Gastrocnemius medialis (tissue), 4 donors: Measurements from ENCODE around the gene BEST3. TPM values are rescaled to one million over a fixed set of nuclear protein-coding genes. Genes with fewer than 3 reads are reported as not detected.

Source experiments
- ATAC-seq, 2 donors: fragments of 150-250 bp; one replicate each; pipeline ENCODE4 v1.9.1; 2016
- DNase-seq, 2 donors: peaks; one replicate each; pipeline ENCODE4 v3.0.0-alpha.2; 2019
- H3K27ac ChIP-seq, 4 donors: fragments of 200-600 bp; sonication (generic); 1 replicate in 1 of 4; 2 replicates in 3 of 4; pipeline ENCODE4 v1.5.1; 2016 to 2018; ENCODE audit warnings: mild to moderate bottlenecking in 2 of 4, moderate library complexity in 1 of 4
- H3K27me3 ChIP-seq, 3 donors: fragments of 200-600 bp; sonication (generic) in 2 of 3; 1 replicate in 1 of 3; 2 replicates in 2 of 3; pipeline versions ENCODE4 v1.5.1 to v1.6.0; 2016 to 2019; ENCODE audit warnings: mild to moderate bottlenecking in 1 of 3, moderate library complexity in 1 of 3
- H3K36me3 ChIP-seq, 2 donors: fragments of 200-600 bp; sonication (generic) in 1 of 2; one replicate each; pipeline ENCODE4 v1.5.1; 2017 to 2018
- H3K4me1 ChIP-seq, 2 donors: fragments of 200-600 bp; sonication (generic) in 1 of 2; one replicate each; pipeline ENCODE4 v1.5.1; 2016 to 2017; ENCODE audit warnings: mild to moderate bottlenecking in 2 of 2
- H3K4me3 ChIP-seq, 4 donors: fragments of 200-600 bp; sonication (generic) in 3 of 4; 1 replicate in 1 of 4; 2 replicates in 3 of 4; pipeline ENCODE4 v1.5.1; 2016 to 2019; ENCODE audit warnings: mild to moderate bottlenecking in 2 of 4
- H3K9me3 ChIP-seq, 3 donors: fragments of 200-600 bp; sonication (generic) in 2 of 3; 1 replicate in 1 of 3; 2 replicates in 2 of 3; pipeline ENCODE4 v1.5.1; 2016 to 2019
- CTCF ChIP-seq, 5 experiments: fragments of 450-650 bp in 3 of 5; fragments of 200-600 bp in 2 of 5; sonication (generic) in 2 of 5; IDR thresholded peaks in 4 of 5; conservative IDR thresholded peaks in 1 of 5; 1 replicate in 4 of 5; 2 replicates in 1 of 5; pipeline ENCODE4 v1.5.1; 2016 to 2019; ENCODE audit warnings: antibody characterized with exemption in 5 of 5, mild to moderate bottlenecking in 3 of 5, moderate library complexity in 3 of 5
- POLR2A ChIP-seq, 2 donors: fragments of 450-650 bp; IDR thresholded peaks; one replicate each; pipeline ENCODE4 v1.6.1; 2017; ENCODE audit warnings: antibody characterized with exemption in 2 of 2, mild to moderate bottlenecking in 2 of 2, moderate library complexity in 2 of 2
- in situ Hi-C, 4 donors: fragments of 200-750 bp; cut with MboI; loops; one replicate each; pipeline versions ENCODE4 v1.15.0 to v1.8.0; 2017; ENCODE audit warnings: low sequenced_read_pairs in 4 of 4
- intact Hi-C: fragments of 100-400 bp; cut with DNase I; formaldehyde crosslinking; loops from one replicate; pipeline ENCODE4 v1.15.1; 2023; ENCODE audit warnings: low total_unique reads
- total RNA-seq, 4 donors: library from RNA; depleted of rRNA; stranded (reverse); fragments of >200 nt; gene quantifications; one replicate each; pipeline versions ENCODE4 v1.1.0 to v1.2.3, GENCODE V29; 2016

Gene BEST3
- total RNA-seq, 4 donors from 2014 or later, result 61.8 to 163 (median 119) TPM

GRCh38 chr12:69704357-69704756, 5.3 kb upstream of the BEST3 start:
- TF ChIP-seq CTCF (IDR thresholded peaks at IDR 0.05 in 4 of 5, conservative IDR thresholded peaks at IDR 0.05 in 1 of 5) (no peak), POLR2A (IDR thresholded peaks at IDR 0.05) (no peak)
- ATAC-seq (no peak), DNase-seq (no peak)
- Histone ChIP-seq H3K4me3 (no peak overlapping the region), H3K9me3 (no peaks in the 10 kb centered on the region), H3K27ac (no peak overlapping the region), H3K36me3 (no peaks in the 10 kb centered on the region), H3K27me3 (no peaks in the 10 kb centered on the region), H3K4me1 (peaks cover 0 to 4% of the 10 kb centered on the region in 2 donors)
- in situ Hi-C loops, result no loop called here
- intact Hi-C loops, result no loop called here

GRCh38 chr12:69703146-69703642, 4.1 kb upstream of the BEST3 start:
- H3K4me3 ChIP-seq, result no peak overlapping the region
- ATAC-seq, result no peak
- TF ChIP-seq POLR2A (IDR thresholded peaks at IDR 0.05), result no peak
- TF ChIP-seq CTCF (IDR thresholded peaks at IDR 0.05 in 4 of 5, conservative IDR thresholded peaks at IDR 0.05 in 1 of 5), result no peak

GRCh38 chr12:69701826-69702225, 2.7 kb upstream of the BEST3 start:
- intact Hi-C loops (no loop called here), in situ Hi-C loops (no loop called here)
- ATAC-seq (no peak), DNase-seq (no peak)
- Histone ChIP-seq H3K36me3 (no peaks in the 10 kb centered on the region), H3K4me1 (peaks cover 4 to 19% of the 10 kb centered on the region in 2 donors), H3K4me3 (no peak overlapping the region), H3K27me3 (no peaks in the 10 kb centered on the region), H3K9me3 (no peaks in the 10 kb centered on the region), H3K27ac (peak overlapping the region in 1 of 4 donors; percentile 32)
- TF ChIP-seq POLR2A (IDR thresholded peaks at IDR 0.05) (no peak), CTCF (IDR thresholded peaks at IDR 0.05 in 4 of 5, conservative IDR thresholded peaks at IDR 0.05 in 1 of 5) (no peak)

More at GRCh38 chr12:69703146-69703642, 4.1 kb upstream of the BEST3 start:
- DNase-seq, result no peak
- H3K36me3 ChIP-seq, result no peaks in the 10 kb centered on the region
- H3K27ac ChIP-seq, result no peak overlapping the region
- in situ Hi-C loops (no loop called here), intact Hi-C loops (no loop called here)
- no peaks in the 10 kb centered on the region for H3K9me3 ChIP-seq
- no peaks in the 10 kb centered on the region for H3K27me3 ChIP-seq
- peaks cover 4 to 6% of the 10 kb centered on the region in 2 donors for H3K4me1 ChIP-seq

GRCh38 chr12:69698054-69698453, 1.0 kb downstream of the BEST3 start:
- peaks cover 33 to 49% of the 10 kb centered on the region in 2 donors for H3K4me1 ChIP-seq
- H3K36me3 ChIP-seq, result peaks cover 0 to 8% of the 10 kb centered on the region in 2 donors
- intact Hi-C loops, result loop anchor here (2.0 to 5.0 kb wide), 2 partner anchors 39 to 41 kb away; partner anchors contain the start of gene RAB3IP
- peak overlapping the region; percentile 77 to 93 (median 90) for H3K27ac ChIP-seq
- TF ChIP-seq CTCF (IDR thresholded peaks at IDR 0.05 in 4 of 5, conservative IDR thresholded peaks at IDR 0.05 in 1 of 5), result no peak
- TF ChIP-seq POLR2A (IDR thresholded peaks at IDR 0.05), result peak in 1 of 2 donors; percentile 45
- DNase-seq (no peak), ATAC-seq (peak; percentile 24 to 42)
- H3K9me3 ChIP-seq, result no peaks in the 10 kb centered on the region
- H3K27me3 ChIP-seq, result no peaks in the 10 kb centered on the region
- peak overlapping the region; percentile 50 to 62 (median 56) for H3K4me3 ChIP-seq
- in situ Hi-C loops, result loop anchor here in 1 of 4 donors (10.0 kb wide), 1 partner anchor 53 kb away; no protein-coding TSS in a partner anchor
